ENCODE measurements around the gene ESX1.
"Not testable (repeated sequence)": the region's sequence is repeated elsewhere in the genome, so short reads cannot be mapped to it uniquely, and the experiment has no call there.

Gene ESX1

GRCh38 chrX:104254442-104255115 lies at the start of gene ESX1:
ESX1 (minus strand) TSS chrX:104254933; CDS start chrX:104254849, 84 bp downstream.
- DNase-seq (ENCODE audit: low read depth), result no peak

DNA sequence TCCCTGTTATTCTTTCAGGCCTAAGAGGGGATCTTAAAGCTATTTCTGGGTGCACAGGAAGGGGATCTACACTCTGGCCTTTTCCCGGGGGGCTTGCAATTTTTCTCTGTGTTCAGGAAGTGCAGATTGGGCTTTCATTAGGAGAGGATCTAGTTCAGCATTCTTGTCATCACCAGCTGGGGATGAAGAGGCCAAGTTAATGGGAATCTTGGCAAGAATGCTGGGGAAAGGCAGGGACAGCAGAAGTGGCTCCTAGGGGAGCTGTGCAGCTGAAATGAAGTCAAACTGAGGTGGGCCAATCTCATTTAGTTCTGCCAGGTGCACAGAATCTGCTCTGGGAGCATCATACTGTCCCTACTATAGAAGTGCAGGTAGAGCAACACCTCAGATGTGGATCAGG lies 40.9 kb upstream of the ESX1 start:
- DNase-seq (ENCODE audit: low read depth), result no peak

DNA sequence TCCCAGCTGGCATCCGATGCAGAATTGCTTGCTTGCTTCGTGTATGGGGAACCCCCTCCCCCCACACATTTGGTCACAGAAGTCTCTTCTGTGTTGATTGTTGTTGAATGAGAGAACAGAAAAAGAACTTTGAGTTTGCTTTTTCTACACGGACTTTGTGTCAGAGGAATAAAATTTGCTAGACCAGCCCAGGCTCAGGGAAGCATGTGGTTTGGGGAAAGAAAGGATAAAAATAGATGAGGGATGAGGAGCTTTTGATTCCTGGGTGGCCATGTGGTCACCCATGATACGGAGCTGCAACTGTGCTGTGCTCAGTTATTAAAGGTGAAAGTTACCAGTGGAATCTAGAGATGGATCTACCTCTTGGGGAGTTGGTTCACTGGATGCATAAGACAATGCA lies 34.2 kb upstream of the ESX1 start:
- no peak for DNase-seq (ENCODE audit: low read depth)

DNA sequence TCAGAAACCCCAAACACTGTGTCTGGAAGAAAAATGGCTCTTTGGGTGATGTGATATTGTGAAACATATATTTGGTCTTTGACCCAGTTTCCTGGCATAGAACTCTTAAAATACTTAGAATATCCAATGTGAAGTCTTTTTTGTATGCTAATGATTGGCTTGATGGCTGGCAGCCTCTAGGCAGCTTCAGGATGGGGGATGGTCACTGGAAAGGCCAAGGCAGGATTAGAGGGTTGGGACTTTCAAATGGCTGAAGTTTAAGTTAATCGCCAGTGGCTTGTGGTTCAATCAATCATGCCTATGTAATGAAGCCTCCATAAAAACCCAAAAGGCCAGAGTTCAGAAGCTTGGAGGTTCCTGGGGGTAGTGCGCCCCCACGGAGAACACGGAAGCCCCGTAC lies 33.5 kb upstream of the ESX1 start:
- no peak for DNase-seq (ENCODE audit: low read depth)

GRCh38 chrX:104285201-104285600 lies 30.5 kb upstream of the ESX1 start:
- DNase-seq (ENCODE audit: low read depth), result no peak

- DNase-seq (ENCODE audit: low read depth), result no peak
Measured at GRCh38 chrX:104284507-104284906, 29.8 kb upstream of the ESX1 start.

DNA sequence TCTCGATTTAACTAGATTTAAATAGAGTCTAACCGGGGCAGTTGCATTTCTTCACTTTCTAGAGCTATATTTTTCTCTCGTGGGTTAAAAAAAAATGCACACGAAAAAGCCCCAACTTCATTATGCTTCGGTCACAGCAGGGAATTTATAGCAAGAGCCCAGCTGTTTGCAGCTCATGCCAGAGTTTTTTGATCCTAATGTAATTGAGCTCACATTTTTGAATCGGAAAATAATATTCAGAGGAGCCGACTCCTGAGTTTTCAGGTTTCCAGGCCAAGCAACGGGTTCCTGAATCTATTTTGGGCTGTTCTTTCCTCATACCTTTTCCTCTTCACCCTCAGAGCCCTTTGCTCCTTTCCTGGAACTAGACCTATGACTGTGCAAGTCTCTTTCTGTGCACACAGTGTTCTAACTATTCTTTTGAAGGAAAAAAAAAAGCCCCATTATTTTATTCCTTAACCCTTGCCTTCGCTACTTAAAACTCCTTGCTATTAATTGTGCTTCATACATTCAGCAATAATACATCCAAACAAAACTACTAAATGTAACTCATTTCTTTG lies 27.5 kb upstream of the ESX1 start:
- no peak for DNase-seq (ENCODE audit: low read depth)

- DNase-seq (ENCODE audit: low read depth), result no peak
Measured at GRCh38 chrX:104281564-104281963, 26.8 kb upstream of the ESX1 start.

- no peak for DNase-seq (ENCODE audit: low read depth)
Measured at GRCh38 chrX:104280609-104281008, 25.9 kb upstream of the ESX1 start.

DNA sequence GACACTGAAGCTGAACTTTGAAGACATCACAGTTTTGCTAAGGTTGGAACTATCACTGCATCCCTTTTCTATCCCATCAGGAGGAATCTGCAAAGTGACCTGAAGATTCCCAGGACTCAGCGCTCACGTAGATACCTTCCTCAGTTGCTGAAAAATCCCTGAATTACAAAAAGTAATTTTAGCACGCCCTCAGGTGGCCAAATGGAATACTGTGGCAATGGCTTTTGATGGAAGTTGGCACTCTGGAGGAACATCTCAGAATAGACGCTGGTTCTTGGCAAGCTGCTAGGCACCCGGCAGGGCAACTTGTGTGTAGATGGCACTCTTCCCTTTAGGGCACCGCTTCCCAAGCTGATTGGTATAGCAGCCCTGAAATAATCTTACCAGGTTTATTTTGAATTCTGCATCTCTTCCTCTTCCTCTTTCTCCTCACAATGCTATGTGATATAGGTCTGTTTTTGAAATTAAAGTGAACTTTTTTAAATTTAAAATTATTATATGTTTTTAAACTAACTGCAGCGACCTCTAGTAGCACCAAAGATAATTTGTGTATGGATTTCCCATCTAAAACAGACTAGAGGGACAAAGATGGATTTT lies 16.3 kb upstream of the ESX1 start:
- no peak for DNase-seq (ENCODE audit: low read depth)

DNA sequence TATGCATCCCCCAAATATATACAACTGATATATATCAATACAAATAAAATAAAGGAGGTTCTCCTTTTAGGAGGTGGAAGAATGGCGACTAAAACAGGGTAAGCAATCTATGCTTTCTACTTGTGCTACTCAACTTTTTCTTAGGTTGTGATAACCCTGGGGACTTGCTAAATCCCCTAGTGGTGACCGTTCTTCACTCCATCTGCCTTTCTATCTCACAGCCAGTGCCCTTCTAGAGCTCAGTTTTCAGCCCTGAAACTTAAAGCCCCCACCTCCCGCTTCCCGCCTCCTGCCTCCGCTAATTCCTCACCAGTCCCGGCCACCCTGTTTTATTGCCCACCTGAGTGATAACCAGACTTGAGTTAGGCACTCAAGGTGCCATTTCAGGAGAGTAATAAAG lies 15.5 kb upstream of the ESX1 start:
- no peak for DNase-seq (ENCODE audit: low read depth)

- no peak for DNase-seq (ENCODE audit: low read depth)
Measured at GRCh38 chrX:104255465-104255864, 732 bp upstream of the ESX1 start.

- no peak for DNase-seq (ENCODE audit: low read depth)
Measured at GRCh38 chrX:104253567-104254441, 929 bp downstream of the ESX1 start.

DNA sequence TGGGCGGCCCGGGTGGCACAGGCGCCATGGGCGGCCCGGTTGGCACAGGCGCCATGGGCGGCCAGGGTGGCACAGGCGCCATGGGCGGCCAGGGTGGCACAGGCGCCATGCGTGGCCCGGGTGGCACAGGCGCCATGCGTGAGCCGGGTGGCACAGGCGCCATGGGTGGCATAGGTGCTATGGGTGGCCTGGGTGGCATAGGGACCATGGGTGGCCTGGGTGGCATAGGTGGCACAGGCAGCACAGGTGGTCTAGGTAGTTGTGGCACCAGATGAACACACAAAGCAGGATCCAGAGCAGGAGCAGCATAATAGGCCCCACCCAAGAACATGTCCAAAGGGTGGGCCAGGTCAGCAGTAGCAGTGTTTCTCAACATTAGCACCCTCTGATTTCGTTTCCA lies 4.3 kb downstream of the ESX1 start:
- no peak for DNase-seq (ENCODE audit: low read depth)

DNA sequence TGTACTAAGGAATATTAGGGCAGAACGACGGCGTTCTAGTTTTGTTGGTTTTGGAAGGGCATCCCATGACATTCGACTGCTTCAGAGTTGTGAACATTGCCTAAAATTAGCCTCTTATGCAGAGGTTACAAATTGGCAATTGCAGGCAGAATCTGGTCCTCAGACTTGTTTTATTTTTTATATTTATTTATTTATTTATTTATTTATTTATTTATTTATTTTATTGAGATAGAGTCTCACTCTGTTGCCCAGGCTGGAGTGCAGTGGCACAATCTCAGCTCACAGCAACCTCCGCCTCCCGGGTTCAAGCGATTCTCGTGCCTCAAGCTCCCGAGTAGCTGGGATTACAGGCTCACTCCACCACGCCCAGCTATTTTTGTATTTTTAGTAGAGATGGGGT lies 24.7 kb downstream of the ESX1 start:
- not testable (repeated sequence) for DNase-seq (ENCODE audit: low read depth)

DNA sequence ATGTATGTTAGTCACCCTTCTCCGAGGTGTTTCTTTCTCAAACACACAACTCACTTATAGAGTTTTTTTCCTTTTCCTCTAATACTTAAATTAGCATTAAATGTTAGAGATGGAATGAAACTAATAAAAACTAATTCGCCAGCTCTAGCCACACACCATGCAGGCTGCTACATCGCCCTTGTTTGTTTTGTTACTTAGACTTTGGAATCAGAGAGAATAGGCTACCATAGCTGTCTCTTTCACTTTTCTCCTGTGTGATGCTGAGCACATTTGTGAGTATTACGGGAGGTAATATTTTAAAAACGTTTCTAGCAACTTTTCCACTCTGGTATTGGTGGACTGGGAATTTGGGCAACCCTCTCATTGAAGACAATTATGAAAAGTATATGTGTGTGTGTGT lies 43.5 kb downstream of the ESX1 start:
- DNase-seq (ENCODE audit: low read depth), result no peak

DNA sequence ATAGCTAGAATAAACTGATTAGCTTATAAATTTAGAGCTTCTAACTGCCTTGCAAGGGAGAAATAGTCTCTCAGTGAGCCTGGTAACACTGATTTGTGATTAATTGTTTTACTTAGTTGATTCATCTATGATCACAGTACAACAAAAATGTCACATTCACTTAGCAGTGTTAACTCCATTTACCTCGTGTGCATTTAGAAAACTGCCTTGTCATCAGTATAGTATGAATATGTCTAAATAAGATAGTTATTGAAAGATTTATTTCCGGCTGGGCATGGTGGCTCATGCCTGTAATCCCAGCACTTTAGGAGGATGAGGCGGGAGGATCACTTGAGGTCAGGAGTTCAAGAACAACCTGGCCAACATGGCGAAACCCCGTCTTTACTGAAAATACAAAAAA lies 49.2 kb downstream of the ESX1 start:
- no peak for DNase-seq (ENCODE audit: low read depth)
